Mammary epithelial cell (primary cell): ENCODE data around the gene PLXNA2.

ENCODE experiments used
- EZH2 ChIP-seq: IDR thresholded peaks from 2 replicates; pipeline ENCODE4 v1.6.1; 2012; ENCODE audit warnings: low read length, inconsistent platforms, borderline replicate concordance
- TF ChIP-seq, protein P1 (sequence below), 2 donors: IDR thresholded peaks in 1 of 2; conservative IDR thresholded peaks in 1 of 2; 2 replicates each; pipeline ENCODE4 v1.5.1; 2011 to 2012; ENCODE audit warnings: inconsistent platforms in 2 of 2, low read length in 2 of 2, mild to moderate bottlenecking in 2 of 2, control low read depth in 1 of 2, low read depth in 1 of 2; ENCODE audit not compliant: insufficient read depth in 1 of 2; ENCODE audit errors: extremely low read depth in 1 of 2

DNA sequence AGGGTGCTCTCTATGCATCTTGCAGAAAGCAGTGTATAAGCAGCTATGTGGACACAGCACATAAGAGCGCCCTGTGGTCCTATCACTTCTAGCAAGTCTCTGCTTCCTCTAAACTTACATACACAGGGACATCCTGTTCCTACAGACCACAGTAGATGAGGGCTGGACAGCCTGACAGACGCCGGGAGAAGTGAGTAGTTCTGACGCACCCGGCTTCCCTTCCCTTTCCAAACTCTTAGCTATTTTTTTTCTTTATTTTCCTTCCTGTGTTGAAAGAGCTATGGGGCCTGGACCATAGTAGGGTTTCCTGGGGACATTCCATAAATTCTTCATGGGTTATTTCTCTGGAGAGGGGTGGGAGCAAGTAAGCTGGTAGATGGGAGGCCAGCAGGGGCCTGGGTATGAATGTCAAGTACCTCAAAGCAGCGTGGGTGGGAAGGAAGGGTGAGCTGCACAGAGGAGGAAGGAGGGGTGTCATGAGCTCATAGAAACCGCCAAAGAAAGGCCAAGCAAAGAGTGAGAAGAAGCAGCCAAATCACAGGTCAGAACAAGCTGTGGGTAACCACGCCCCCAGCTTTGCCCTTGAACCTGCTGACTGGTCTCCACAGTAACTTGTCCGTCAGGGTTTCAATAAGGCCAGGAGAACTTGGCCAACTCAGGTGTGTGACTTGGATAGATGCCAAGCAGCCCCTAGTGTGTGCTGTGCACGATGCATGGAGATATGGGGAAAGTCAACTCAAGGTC, 36.6 kb downstream of the PLXNA2 start:
- TF ChIP-seq, protein P1, sequence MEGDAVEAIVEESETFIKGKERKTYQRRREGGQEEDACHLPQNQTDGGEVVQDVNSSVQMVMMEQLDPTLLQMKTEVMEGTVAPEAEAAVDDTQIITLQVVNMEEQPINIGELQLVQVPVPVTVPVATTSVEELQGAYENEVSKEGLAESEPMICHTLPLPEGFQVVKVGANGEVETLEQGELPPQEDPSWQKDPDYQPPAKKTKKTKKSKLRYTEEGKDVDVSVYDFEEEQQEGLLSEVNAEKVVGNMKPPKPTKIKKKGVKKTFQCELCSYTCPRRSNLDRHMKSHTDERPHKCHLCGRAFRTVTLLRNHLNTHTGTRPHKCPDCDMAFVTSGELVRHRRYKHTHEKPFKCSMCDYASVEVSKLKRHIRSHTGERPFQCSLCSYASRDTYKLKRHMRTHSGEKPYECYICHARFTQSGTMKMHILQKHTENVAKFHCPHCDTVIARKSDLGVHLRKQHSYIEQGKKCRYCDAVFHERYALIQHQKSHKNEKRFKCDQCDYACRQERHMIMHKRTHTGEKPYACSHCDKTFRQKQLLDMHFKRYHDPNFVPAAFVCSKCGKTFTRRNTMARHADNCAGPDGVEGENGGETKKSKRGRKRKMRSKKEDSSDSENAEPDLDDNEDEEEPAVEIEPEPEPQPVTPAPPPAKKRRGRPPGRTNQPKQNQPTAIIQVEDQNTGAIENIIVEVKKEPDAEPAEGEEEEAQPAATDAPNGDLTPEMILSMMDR (conservative IDR thresholded peaks at IDR 0.05 in 1 of 2, IDR thresholded peaks at IDR 0.05 in 1 of 2; ENCODE audit: extremely low read depth in 1 of 2, insufficient read depth in 1 of 2, low read depth in 1 of 2, low read length in 2 of 2), result no peak
- TF ChIP-seq EZH2, result no peak
